AG04449 (cell line): ENCODE results near the gene RBBP8.

Experiments used
- CTCF ChIA-PET: fragments of 350-600 bp; formaldehyde crosslinking; extraction: SDS; loops from one replicate; lab custom pipeline; 2021; ENCODE audit warnings: antibody characterized with exemption; lab: Yijun Ruan, JAX
- POLR2A ChIA-PET: fragments of 400-600, 350-600 bp; formaldehyde crosslinking; extraction: SDS; loops from one replicate; lab custom pipeline; 2020; ENCODE audit warnings: antibody characterized with exemption, inconsistent platforms; lab: Yijun Ruan, JAX
- DNase-seq: peaks from one replicate; pipeline ENCODE4 v3.0.0-alpha.2; 2010; ENCODE audit warnings: low read depth, low spot score
- H3K4me3 ChIP-seq: 2 replicates; pipeline ENCODE4 v1.5.1; 2011; ENCODE audit warnings: low read depth, mild to moderate bottlenecking, control low read depth, low read length
- TF ChIP-seq, protein P1 (sequence below): IDR thresholded peaks from one replicate; pipeline ENCODE4 v1.5.1; 2011; ENCODE audit warnings: mild to moderate bottlenecking, moderate library complexity, low read length, control low read depth, inconsistent platforms; ENCODE audit not compliant: insufficient read depth; ENCODE audit errors: missing control alignments

Gene RBBP8

DNA sequence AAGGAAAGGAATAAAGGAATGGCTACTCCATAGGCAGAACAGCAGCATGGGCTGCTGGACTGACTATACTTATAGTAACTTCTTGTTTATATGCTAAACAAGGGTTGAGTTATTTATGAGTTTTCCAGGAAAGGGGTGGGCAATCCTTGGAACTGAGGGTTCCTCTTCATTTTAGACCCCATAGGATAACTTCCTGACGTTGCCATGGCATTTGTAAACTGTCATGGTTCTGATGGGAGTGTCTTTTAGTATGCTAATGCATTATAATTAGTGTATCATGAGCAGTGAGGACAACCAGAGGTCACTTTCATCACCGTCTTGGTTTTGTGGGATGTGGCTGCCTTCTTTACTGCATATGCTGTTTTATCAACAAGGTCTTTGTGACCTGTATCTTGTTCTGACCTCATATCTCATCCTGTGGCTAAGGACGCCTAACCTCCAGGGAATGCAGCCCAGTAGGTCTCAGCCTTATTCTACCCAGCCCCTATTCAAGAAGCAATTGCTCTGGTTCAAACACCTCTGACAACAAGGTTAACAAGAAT is 103.6 kb downstream of the RBBP8 start:
- ChIA-PET CTCF (interaction anchor here (0.9 kb wide), 1 partner anchor 18 kb away, joined by 3 read pairs; no protein-coding TSS in a partner anchor), POLR2A (no interaction called here)
- H3K4me3 ChIP-seq, result no peak overlapping the region
- no peak for DNase-seq
- TF ChIP-seq, protein P1, sequence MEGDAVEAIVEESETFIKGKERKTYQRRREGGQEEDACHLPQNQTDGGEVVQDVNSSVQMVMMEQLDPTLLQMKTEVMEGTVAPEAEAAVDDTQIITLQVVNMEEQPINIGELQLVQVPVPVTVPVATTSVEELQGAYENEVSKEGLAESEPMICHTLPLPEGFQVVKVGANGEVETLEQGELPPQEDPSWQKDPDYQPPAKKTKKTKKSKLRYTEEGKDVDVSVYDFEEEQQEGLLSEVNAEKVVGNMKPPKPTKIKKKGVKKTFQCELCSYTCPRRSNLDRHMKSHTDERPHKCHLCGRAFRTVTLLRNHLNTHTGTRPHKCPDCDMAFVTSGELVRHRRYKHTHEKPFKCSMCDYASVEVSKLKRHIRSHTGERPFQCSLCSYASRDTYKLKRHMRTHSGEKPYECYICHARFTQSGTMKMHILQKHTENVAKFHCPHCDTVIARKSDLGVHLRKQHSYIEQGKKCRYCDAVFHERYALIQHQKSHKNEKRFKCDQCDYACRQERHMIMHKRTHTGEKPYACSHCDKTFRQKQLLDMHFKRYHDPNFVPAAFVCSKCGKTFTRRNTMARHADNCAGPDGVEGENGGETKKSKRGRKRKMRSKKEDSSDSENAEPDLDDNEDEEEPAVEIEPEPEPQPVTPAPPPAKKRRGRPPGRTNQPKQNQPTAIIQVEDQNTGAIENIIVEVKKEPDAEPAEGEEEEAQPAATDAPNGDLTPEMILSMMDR, result no peak

DNA sequence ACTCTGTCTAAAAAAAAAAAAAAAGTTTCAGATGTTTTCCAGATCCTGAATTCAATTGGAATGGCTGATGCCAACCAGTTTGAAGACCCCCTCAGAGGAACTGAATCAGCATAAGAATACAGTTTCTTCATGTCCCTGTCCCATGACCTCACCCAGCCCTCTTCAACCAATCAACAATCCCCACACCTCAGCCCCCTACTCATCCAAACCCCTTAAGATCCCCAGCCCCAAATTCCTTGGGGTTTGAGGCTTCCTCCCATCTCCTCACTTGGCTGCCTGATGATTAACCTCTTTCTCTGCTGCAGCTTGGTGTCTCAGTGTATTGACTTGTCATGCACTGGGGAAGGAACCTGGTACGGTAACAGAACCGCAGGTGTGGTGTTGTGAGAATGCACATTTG is 104.5 kb downstream of the RBBP8 start:
- TF ChIP-seq, protein P1, result no peak
- no peak overlapping the region for H3K4me3 ChIP-seq
- DNase-seq, result no peak
- ChIA-PET CTCF (interaction anchor here (1.1 kb wide), 1 partner anchor 374 kb away, joined by 4 read pairs; no protein-coding TSS in a partner anchor), POLR2A (no interaction called here)

DNA sequence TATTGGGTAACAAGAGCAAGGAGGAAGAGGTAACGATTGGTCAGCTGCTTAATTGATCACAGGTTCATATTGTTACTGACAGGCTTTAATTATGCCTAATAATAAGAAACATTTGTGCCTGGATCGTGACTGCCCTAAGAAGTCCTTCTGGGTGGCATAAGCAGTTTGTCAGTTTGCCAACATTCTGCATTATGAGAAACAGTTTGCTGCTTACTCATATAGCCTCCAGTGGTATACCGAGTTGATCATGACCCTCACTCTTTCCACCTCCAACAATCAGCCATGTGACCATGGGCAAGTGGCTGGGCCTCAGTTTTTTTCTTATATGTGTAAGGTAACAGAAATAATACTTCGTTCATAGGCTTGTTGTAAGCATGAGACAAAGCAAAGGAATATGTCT is 105.6 kb downstream of the RBBP8 start:
- H3K4me3 ChIP-seq, result no peak overlapping the region
- TF ChIP-seq, protein P1, result no peak
- ChIA-PET POLR2A (no interaction called here), CTCF (no interaction called here)
- DNase-seq, result no peak

DNA sequence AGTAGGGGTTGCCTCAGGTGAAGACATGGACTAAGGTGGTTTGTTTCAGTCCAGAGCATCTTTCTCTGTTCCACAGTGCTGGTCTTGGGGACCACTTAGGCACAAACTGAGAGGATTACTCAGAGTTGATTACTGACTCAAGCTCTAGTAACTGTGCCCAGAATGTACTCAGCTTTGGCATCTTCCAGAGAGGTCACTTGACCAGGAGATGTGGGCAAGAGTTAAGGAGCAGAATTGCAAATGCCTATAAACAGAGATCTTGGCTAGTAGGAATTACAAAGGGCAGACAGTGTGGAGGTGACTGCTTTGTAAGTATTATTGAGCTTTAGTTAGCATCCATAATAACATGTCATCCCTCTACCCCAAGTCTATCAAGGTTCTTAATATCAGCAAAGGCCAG is 109.0 kb downstream of the RBBP8 start:
- ChIA-PET CTCF (interaction anchor here (1.4 to 2.8 kb wide), 2 partner anchors 10 to 89 kb away, joined by 4 to 9 read pairs; no protein-coding TSS in a partner anchor), POLR2A (no interaction called here)
- TF ChIP-seq, protein P1, result no peak
- no peak for DNase-seq
- H3K4me3 ChIP-seq, result no peak overlapping the region

DNA sequence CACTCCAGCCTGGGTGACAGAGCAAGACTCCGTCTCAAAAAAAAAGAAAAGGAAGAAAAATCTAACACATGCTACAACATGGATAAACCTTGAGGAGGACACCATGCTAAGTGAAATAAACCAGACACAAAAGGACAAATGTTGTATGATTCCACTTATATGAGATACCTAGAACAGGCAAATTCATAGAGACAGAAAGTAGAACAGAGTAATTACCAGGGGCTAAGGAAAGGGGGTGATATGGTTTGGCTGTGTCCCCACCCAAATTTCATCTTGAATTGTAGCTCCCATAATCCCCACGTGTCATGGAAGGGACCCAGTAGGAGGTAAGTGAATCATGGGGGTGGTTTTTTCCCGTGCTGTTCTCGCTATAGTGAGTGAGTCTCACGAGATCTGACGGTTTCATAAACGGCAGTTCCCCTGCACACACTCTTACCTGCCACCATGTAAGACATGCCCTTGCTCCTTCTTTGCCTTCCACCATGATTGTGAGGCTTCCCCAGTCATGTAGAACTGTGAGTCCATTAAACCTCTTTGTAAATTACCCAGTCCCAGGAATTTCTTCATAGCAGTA is 110.8 kb downstream of the RBBP8 start:
- no peak overlapping the region for H3K4me3 ChIP-seq
- ChIA-PET CTCF (interaction anchor here (2.8 kb wide), 1 partner anchor 12 kb away, joined by 9 read pairs; no protein-coding TSS in a partner anchor), POLR2A (no interaction called here)
- TF ChIP-seq, protein P1, result no peak
- DNase-seq, result no peak

DNA sequence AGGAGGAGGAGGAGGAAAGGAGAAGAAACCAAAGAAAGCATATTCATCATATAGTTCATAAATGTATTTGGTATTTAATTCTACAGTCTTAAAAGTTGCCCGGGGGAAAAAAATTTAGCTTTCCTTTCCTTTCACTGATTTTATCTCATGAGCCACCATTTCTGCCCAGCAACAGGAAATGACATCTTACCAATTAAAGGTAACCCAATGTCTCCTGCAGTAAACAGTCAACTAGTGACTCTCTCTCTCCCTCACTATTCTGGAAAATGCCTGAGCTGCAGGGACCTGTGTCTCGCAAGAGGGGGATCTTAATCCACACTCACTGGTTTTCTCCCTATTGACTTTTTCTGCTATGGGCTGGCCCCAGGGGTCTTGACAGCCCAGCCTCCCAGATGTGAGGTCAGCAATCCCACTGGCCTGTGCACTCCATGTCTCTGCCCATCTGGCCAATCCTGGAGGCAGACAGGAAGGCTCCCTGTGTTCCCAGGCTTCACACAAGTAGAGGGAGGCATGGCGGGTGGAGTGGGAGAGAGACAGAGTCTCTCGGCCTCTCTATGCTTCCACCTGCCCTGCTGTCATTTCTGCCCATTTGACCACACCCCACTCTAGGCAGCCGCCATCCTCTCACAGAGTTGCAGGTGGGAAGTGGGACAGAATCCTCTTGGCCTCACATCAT is 116.7 kb downstream of the RBBP8 start:
- TF ChIP-seq, protein P1, result no peak
- no peak overlapping the region for H3K4me3 ChIP-seq
- ChIA-PET CTCF (interaction anchor here (0.6 kb wide), 1 partner anchor 26 kb away, joined by 3 read pairs; no protein-coding TSS in a partner anchor), POLR2A (no interaction called here)
- DNase-seq, result no peak
